Motor neuron (in vitro differentiated cells): ENCODE measurements around the gene SLC52A1. TPM values are rescaled to one million over a fixed set of nuclear protein-coding genes. Genes with fewer than 3 reads are reported as not detected.

Experiments used
- ATAC-seq, 8 experiments: fragments of 200-7000 bp; cut with Tn5 transposase; replicated peaks in 6 of 8; 2 replicates each; pipeline ENCODE4 v1.8.0; 2021; ENCODE audit warnings: mild to moderate bottlenecking in 8 of 8, moderate library complexity in 8 of 8
- H3K27ac ChIP-seq, 2 donors: fragments of 250-450 bp; sonication (Bioruptor Pico); 2 replicates each; pipeline ENCODE4 v1.9.0; 2021; ENCODE audit warnings: antibody characterized with exemption in 2 of 2, mild to moderate bottlenecking in 2 of 2, moderate library complexity in 1 of 2
- H3K4me1 ChIP-seq, 2 donors: fragments of 250-450 bp; sonication (Bioruptor Pico); replicated peaks in 1 of 2; 2 replicates each; pipeline ENCODE4 v1.6.1; 2021; ENCODE audit warnings: antibody characterized with exemption in 2 of 2, mild to moderate bottlenecking in 2 of 2, moderate library complexity in 1 of 2
- H3K4me3 ChIP-seq, 5 donors: fragments of 250-450 bp; sonication (Bioruptor Pico); 2 replicates each; pipeline ENCODE4 v1.9.0; 2021; ENCODE audit warnings: antibody characterized with exemption in 5 of 5, mild to moderate bottlenecking in 5 of 5, moderate library complexity in 4 of 5
- WGBS, 10 experiments: fragments of 450-650 bp; shearing (Covaris generic); methylation state at CpG; one replicate each; pipeline ENCODE4 v1.0.0; 2022; 5-methylcytosine and 5-hydroxymethylcytosine counted together
- in situ Hi-C, 9 experiments: fragments of 400-800 bp; cut with MboI; loops; one replicate each; pipeline ENCODE4 v1.15.0; 2021; ENCODE audit warnings: low sequenced_read_pairs in 9 of 9, low pct_unique_long_range_greater_than_20kb in 2 of 9; ENCODE audit not compliant: unreplicated experiment in 9 of 9
- total RNA-seq, 8 experiments: library from RNA; unstranded; fragments of 300-600 nt; gene quantifications; 2 replicates each; pipeline versions ENCODE4 v1.2.3 to v1.2.4, GENCODE V29; 2022

Gene SLC52A1
- total RNA-seq, 8 experiments from 2014 or later: 0.05 to 1.6 (median 0.38) TPM

DNA sequence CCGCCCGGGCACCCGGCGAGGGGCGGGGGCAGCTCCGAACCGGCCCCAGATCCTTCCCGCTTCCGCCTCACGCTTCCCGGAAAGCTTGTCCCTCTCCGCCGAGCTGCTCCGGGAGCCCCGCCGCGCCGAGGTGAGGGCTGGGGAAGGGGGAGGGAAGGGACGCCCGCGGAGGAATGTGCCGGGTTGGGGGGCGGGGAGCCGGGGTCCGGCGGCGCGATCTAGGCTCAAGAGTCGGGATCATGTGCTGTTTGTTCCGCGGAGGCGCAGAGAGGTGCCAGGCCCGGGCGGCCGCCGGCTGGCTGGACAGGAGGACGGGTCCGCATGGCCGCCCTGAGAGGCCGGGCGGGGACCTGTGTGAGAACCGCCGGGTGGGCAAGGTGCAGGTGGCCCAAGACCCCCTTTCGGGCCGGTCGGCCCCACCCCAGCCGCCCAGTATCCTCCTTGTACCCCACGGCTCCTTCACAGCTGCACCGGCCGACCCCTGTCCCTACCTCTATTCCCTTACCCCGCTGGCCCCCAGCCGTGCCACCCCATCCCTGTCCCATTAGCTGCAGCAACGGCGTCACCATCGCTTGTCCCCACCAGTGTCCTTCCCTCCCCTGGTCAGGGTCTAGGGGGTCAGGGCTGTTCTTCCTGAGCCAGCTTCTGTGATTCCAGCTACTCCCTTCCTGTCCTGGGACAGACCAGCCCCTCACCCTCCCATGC, 37.0 kb downstream of the SLC52A1 start:
- Histone ChIP-seq H3K27ac (peak overlapping the region; percentile 90), H3K4me1 (peaks cover 12 to 18% of the 10 kb centered on the region in 2 donors), H3K4me3 (peak overlapping the region; percentile 63 to 85 (median 75))
- ATAC-seq: peak; percentile 1 to 37 (median 24)
- WGBS, 10 experiments: 0% methylated on average over 1 of the region's 55 CpGs; no CpG with 5 or more reads in 9 of the 10 experiments
- in situ Hi-C loops: no loop called here

DNA sequence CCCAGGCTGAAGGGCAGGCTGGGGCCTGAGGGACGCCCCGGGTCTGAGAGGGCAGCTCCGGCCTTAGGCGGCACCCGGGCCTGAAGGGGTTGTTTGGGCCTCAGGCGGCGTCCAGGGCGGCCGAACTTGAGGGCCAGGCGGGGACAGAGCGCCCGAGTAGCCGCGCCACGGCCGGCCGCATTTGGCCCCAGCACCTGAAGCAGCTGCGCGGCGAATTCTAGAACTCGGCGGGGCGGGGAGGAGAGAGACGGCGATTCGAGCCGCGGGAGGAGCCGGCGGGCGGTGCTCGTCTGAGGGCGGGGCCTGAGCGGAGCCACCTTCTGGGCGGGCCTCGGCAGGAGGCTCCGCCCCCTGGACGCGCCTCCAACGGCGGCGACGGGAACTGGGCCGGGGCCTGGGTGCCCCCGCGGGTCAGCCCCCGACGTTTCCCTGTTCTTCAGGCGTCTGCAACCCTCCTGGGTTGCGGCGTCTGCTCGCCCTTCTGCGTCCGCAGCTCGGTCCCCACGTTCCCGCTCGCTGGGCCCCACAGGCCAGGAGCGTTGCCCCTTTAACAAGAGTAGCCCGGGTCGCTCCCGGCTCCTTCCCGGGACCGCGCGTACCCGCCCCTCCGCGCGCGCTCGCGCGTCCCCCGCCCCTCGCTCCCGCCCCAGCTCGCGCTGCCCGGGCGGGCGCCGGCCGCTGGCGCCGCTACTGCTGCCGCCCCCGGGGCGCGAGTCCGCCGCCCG, 37.8 kb downstream of the SLC52A1 start, which contains the start of the genes INCA1 and KIF1C:
Gene INCA1 (minus strand): TSS at position 221 of the 725 bp plus-strand sequence. CDS start 3,085 bp downstream, outside the sequence.
Gene KIF1C (plus strand): TSS at position 649 of the 725 bp plus-strand sequence. CDS start 2,297 bp downstream, outside the sequence.
- peak within 1 kb of the TSS; percentile 90 for H3K27ac ChIP-seq
- 0% methylated on average over 1 to 2 of the region's 93 CpGs; no CpG with 5 or more reads in 8 of the 10 experiments for WGBS, 10 experiments
- ATAC-seq: peak; percentile 83 to 90 (median 89)

DNA sequence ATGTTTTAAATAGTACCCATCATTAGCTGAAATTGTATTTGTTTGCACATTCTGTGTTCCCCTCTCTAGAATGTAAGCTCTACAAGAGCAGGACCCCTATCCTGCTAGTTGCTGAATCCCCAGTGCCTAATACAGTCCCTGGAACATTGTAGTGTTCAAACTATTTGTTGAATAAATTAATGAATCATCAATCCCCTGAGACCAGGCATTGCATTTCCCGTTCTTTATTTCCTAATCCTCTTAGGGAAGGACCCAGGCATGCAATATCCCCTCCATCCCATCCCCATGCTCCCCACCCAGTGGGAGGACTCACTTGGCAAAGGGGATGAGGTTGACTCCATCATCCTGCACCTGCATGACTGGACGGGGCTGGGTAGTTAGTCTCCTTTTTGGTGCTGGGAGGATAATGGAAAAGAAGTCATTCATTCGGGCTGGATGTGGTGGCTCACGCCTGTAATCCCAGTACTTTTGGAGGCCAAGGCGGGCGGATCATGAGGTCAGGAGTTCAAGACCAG, 41.1 kb downstream of the SLC52A1 start:
- in situ Hi-C loops: no loop called here
- no peak for ATAC-seq
- peaks cover 5 to 12% of the 10 kb centered on the region in 2 donors for H3K4me1 ChIP-seq
- 71 to 100% (median 91%) methylated on average over 1 to 4 of the region's 6 CpGs; no CpG with 5 or more reads in 6 of the 10 experiments for WGBS, 10 experiments
- H3K4me3 ChIP-seq: no peak overlapping the region
- no peak overlapping the region for H3K27ac ChIP-seq

More for the DNA sequence above, 37.8 kb downstream of the SLC52A1 start, which contains the start of the genes INCA1 and KIF1C:
- Histone ChIP-seq H3K4me3 (peak within 1 kb of the TSS; percentile 63 to 85 (median 75)), H3K4me1 (peaks cover 12 to 18% of the 10 kb centered on the region in 2 donors)
- in situ Hi-C loops: no loop called here

DNA sequence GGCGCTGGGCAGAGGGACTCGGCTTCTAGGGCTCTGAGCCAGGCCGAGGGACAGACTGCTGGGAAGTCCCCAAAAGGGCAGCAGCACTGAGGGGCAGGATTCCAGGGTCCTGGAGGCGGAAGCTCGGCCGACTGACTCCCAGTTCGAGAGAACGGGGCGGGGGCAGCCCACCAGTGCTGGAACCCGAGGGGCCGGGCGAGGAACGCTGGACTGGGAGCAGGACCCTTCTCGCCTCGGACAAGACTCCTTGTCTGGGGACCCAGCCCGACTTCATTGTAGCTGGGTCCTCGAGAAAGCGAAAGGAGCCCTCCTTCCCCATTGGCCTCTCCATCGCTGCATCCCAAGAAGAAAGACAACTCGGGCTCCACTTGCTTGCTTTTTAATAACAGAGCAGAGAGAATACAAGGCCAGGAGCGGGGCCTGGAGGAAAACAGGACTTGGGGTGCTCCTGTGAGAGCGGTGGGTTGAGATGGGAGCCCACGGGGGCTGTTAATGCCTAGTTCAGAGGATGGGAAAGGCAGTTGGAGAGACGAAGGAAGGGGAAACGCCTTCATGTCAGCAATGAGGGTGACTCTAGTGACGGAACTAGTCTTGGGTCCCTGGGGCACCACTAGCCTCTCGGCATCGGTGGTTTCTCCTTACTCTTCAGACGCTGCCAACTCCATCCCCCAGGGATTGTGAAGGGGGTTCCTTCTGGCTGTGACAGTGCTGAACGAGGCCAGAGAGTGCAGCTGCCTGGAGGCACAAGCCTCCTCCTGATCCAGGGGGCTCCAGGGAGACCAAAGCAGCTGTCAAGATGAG, 47.3 kb downstream of the SLC52A1 start:
- H3K4me1 ChIP-seq: peaks cover 11 to 16% of the 10 kb centered on the region in 2 donors
- H3K27ac ChIP-seq: peak overlapping the region; percentile 57 to 79
- peak overlapping the region; percentile 61 to 98 (median 64) for H3K4me3 ChIP-seq
- ATAC-seq: peak in 3 of 8 experiments; percentile 1 to 26 (median 20)
- 0 to 40% (median 6%) methylated on average over 1 to 9 of the region's 30 CpGs; no CpG with 5 or more reads in 1 of the 10 experiments for WGBS, 10 experiments
- in situ Hi-C loops: no loop called here

DNA sequence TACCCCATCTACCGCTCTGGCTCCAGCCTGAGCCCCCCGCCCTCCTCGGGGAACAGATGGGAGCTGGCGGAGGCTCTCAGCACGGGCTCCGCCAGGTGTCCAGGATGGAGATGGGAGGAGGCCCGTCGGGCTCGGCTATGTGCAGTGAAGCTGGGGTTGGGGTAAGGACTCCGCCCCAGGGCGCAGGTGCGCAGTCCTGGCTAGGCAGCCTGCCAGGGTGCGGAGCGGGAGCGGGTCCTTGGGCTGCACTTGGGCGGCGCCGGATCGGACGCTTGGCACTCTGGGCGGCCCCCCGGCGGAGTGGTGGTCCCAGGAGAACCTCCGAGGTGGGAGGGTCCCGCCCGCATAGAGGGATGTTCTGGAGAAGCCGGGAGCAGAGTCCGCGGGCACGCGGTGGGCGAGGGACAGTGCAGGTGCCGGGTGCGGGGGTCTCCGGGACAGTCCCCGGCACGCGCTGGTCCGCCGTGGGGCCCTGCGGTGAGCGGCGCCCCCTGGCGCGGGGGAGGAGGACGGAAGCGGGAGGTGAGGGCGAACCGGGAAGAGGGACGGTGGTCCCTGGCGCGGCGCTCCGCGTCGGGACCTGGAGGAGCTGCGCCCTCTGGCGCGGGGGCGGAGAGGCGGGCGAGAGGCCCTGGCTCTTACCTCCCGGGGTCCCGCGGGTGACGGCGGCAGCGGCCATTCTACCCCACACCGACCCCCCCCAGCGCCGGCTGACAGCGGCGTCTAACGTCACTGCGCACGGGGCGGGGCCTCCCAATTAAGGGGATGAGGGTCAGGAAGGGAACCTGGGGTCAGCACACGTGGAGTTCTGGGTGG, 48.1 kb downstream of the SLC52A1 start, which contains the start of gene CAMTA2:
Gene CAMTA2 (minus strand): TSS at position 725 of the 816 bp plus-strand sequence. CDS start 1,453 bp downstream, outside the sequence.
- whole genome bisulfite sequencing, 10 experiments: 0 to 5% (median 1%) methylated on average over 2 to 18 of the region's 78 CpGs; no CpG with 5 or more reads in 6 of the 10 experiments
- peak; percentile 80 to 90 (median 88) for ATAC-seq
- Histone ChIP-seq H3K4me1 (peaks cover 11 to 16% of the 10 kb centered on the region in 2 donors), H3K27ac (peak within 1 kb of the TSS; percentile 57 to 79), H3K4me3 (peak within 1 kb of the TSS; percentile 61 to 98 (median 64))
- in situ Hi-C loops: no loop called here

DNA sequence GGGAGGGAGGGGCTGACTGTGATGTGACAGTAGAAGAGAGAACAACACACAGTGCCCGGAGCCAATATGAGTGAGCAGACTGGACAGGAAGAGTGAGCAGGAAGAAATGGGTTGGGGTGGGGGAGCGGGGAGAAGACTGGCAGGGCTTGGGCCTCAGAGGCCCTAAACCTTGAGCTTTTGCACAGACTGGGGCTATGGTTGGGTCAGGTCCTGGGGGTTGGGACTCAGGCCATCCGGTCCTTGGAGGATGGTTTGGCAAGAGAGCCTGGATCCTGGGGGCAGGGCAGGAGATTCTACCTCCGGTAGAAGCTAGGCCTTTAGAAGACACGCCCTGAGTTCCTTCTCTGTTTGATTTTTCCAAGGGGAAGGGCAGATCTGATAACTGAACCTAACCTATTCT, 48.8 kb downstream of the SLC52A1 start:
- 20 to 72% (median 40%) methylated on average over 1 to 5 of the region's 5 CpGs; no CpG with 5 or more reads in 7 of the 10 experiments for whole genome bisulfite sequencing, 10 experiments

More for the DNA sequence above, 48.8 kb downstream of the SLC52A1 start:
- H3K4me3 ChIP-seq: peak overlapping the region; percentile 61 to 98 (median 64)
- peak overlapping the region; percentile 57 to 79 for H3K27ac ChIP-seq
- peak in 2 of 8 experiments; percentile 3 to 6 for ATAC-seq
- in situ Hi-C loops: no loop called here
- H3K4me1 ChIP-seq: peaks cover 11 to 16% of the 10 kb centered on the region in 2 donors

Other genes with a start within 250 kb of the SLC52A1 start
- 1 to 10 TPM in 4 of 8 experiments, under 1 TPM in 2, not detected in 2; 0.27 to 4.3 (median 1.5) TPM for gene VMO1, start 249.1 kb downstream of the SLC52A1 start, total RNA-seq
- gene GLTPD2, start 246.5 kb downstream of the SLC52A1 start, total RNA-seq: under 1 TPM in 3 of 8 experiments, not detected in 5; 0.27 to 0.71 (median 0.65) TPM
- gene PSMB6, start 239.3 kb downstream of the SLC52A1 start, total RNA-seq: 100 to 1,000 TPM; 112 to 215 (median 160) TPM
- 10 to 100 TPM in 4 of 8 experiments, 1 to 10 TPM in 4; 4.3 to 28.6 (median 11.4) TPM for gene PLD2, start 228.3 kb downstream of the SLC52A1 start, total RNA-seq
- 10 to 100 TPM; 15.1 to 44.9 (median 22.2) TPM for gene MINK1, start 202.1 kb downstream of the SLC52A1 start, total RNA-seq
- gene C17orf107, start 135.9 kb downstream of the SLC52A1 start, total RNA-seq: 10 to 100 TPM in 2 of 8 experiments, 1 to 10 TPM in 5, under 1 TPM in 1; 0.36 to 21.3 (median 3.4) TPM
- 1 to 10 TPM in 3 of 8 experiments, under 1 TPM in 5; 0.21 to 2.3 (median 0.57) TPM for gene CHRNE, start 132.3 kb downstream of the SLC52A1 start, total RNA-seq
- 1 to 10 TPM in 4 of 8 experiments, under 1 TPM in 4; 0.58 to 3.5 (median 0.94) TPM for gene GP1BA, start 103.1 kb downstream of the SLC52A1 start, total RNA-seq
- gene SLC25A11, start 95.4 kb downstream of the SLC52A1 start, total RNA-seq: 100 to 1,000 TPM in 1 of 8 experiments, 10 to 100 TPM in 7; 36.1 to 100 (median 51.0) TPM
- gene RNF167, start 95.2 kb downstream of the SLC52A1 start, total RNA-seq: 100 to 1,000 TPM in 3 of 8 experiments, 10 to 100 TPM in 5; 74.1 to 109 (median 89.5) TPM
- 100 to 1,000 TPM; 143 to 541 (median 257) TPM for gene PFN1, start 86.9 kb downstream of the SLC52A1 start, total RNA-seq
- 10 to 100 TPM in 6 of 8 experiments, 1 to 10 TPM in 2; 5.4 to 36.5 (median 14.9) TPM for gene ENO3, start 84.3 kb downstream of the SLC52A1 start, total RNA-seq
- 100 to 1,000 TPM in 1 of 8 experiments, 10 to 100 TPM in 7; 62.9 to 128 (median 87.9) TPM for gene SPAG7, start 67.6 kb downstream of the SLC52A1 start, total RNA-seq
- 10 to 100 TPM in 4 of 8 experiments, 1 to 10 TPM in 4; 6.2 to 36.9 (median 10.6) TPM for gene CAMTA2, start 47.8 kb downstream of the SLC52A1 start, total RNA-seq
- 1 to 10 TPM in 3 of 8 experiments, under 1 TPM in 5; 0.54 to 2.4 (median 0.78) TPM for gene INCA1, start 37.9 kb downstream of the SLC52A1 start, total RNA-seq
- 10 to 100 TPM in 4 of 8 experiments, 1 to 10 TPM in 4; 3.9 to 76.4 (median 16.4) TPM for gene KIF1C, start 37.5 kb downstream of the SLC52A1 start, total RNA-seq
- gene ZFP3, start 43.0 kb upstream of the SLC52A1 start, total RNA-seq: 1 to 10 TPM in 5 of 8 experiments, under 1 TPM in 3; 0.22 to 8.5 (median 1.6) TPM
- gene ZNF232, start 76.5 kb upstream of the SLC52A1 start, total RNA-seq: 10 to 100 TPM in 7 of 8 experiments, 1 to 10 TPM in 1; 6.0 to 22.3 (median 16.1) TPM
- under 1 TPM; 0.17 to 1.00 (median 0.47) TPM for gene USP6, start 80.6 kb upstream of the SLC52A1 start, total RNA-seq
- 10 to 100 TPM in 7 of 8 experiments, 1 to 10 TPM in 1; 9.5 to 18.9 (median 14.0) TPM for gene ZNF594, start 156.4 kb upstream of the SLC52A1 start, total RNA-seq
- gene SCIMP, start 199.4 kb upstream of the SLC52A1 start, total RNA-seq: 1 to 10 TPM in 1 of 8 experiments, under 1 TPM in 6, not detected in 1; 0.21 to 1.2 (median 0.43) TPM
- gene RABEP1, start 246.9 kb upstream of the SLC52A1 start, total RNA-seq: 10 to 100 TPM; 38.5 to 65.4 (median 47.4) TPM